Loucy (cell line): ENCODE measurements around the gene PRRX2.

Experiments
- H2AFZ ChIP-seq: fragments of 200-600 bp; sonication (generic); 2 replicates; pipeline ENCODE4 v1.6.0; 2016; ENCODE audit warnings: antibody characterized with exemption, mild to moderate bottlenecking, low read length, moderate library complexity
- H3F3A ChIP-seq: fragments of 200-600 bp; 2 replicates; pipeline ENCODE4 v1.6.0; 2016; ENCODE audit warnings: antibody characterized with exemption, low read depth, mild to moderate bottlenecking
- H3K27me3 ChIP-seq: fragments of 200-600 bp; sonication (generic); 2 replicates; pipeline ENCODE4 v1.6.1; 2014; ENCODE audit warnings: low read length, mild to moderate bottlenecking; ENCODE audit not compliant: insufficient read depth, poor library complexity, severe bottlenecking
- H3K36me3 ChIP-seq: fragments of 200-600 bp; sonication (generic); 2 replicates; pipeline ENCODE4 v1.6.1; 2016; ENCODE audit warnings: low read length; ENCODE audit not compliant: insufficient read depth
- H3K4me1 ChIP-seq: fragments of 200-600 bp; sonication (generic); 2 replicates; pipeline ENCODE4 v1.5.1; 2014; ENCODE audit warnings: low read length, mild to moderate bottlenecking; ENCODE audit not compliant: insufficient read depth, poor library complexity, severe bottlenecking
- H3K4me2 ChIP-seq: fragments of 200-600 bp; sonication (generic); 2 replicates; pipeline ENCODE4 v1.6.0; 2014; ENCODE audit warnings: antibody characterized with exemption, low read length, low read depth, mild to moderate bottlenecking; ENCODE audit not compliant: poor library complexity, severe bottlenecking
- H3K4me3 ChIP-seq: fragments of 200-600 bp; sonication (generic); 2 replicates; pipeline ENCODE4 v1.5.1; 2014; ENCODE audit warnings: low read length, mild to moderate bottlenecking, mixed read lengths; ENCODE audit not compliant: poor library complexity, severe bottlenecking
- H3K79me2 ChIP-seq: fragments of 200-600 bp; sonication (generic); 2 replicates; pipeline ENCODE4 v1.6.1; 2014; ENCODE audit warnings: low read length; ENCODE audit not compliant: insufficient read depth
- H3K9ac ChIP-seq: fragments of 200-600 bp; sonication (generic); 2 replicates; pipeline ENCODE4 v1.6.0; 2014; ENCODE audit warnings: mild to moderate bottlenecking, low read depth, low read length, moderate library complexity; ENCODE audit not compliant: poor library complexity, severe bottlenecking
- H3K9me2 ChIP-seq: fragments of 200-600 bp; sonication (generic); replicated peaks from 2 replicates; pipeline ENCODE4 v1.6.1; 2016; ENCODE audit warnings: low read depth, low read length, mixed read lengths
- H3K9me3 ChIP-seq: fragments of 200-600 bp; sonication (generic); 2 replicates; pipeline ENCODE4 v1.6.1; 2014; ENCODE audit warnings: mild to moderate bottlenecking, antibody characterized with exemption, low read length, low read depth; ENCODE audit not compliant: insufficient read depth
- H4K20me1 ChIP-seq: fragments of 200-600 bp; sonication (generic); 2 replicates; pipeline ENCODE4 v1.6.0; 2014; ENCODE audit warnings: antibody characterized with exemption, low read length, mild to moderate bottlenecking; ENCODE audit not compliant: insufficient read depth, poor library complexity, severe bottlenecking
- EZH2phosphoT487 ChIP-seq: fragments of 200-600 bp; IDR thresholded peaks from 2 replicates; pipeline ENCODE4 v1.6.1; 2018; ENCODE audit warnings: antibody characterized with exemption, mild to moderate bottlenecking, moderate library complexity, borderline replicate concordance
- TF ChIP-seq, protein P1 (sequence below): fragments of 200-600 bp; sonication (generic); conservative IDR thresholded peaks from 2 replicates; pipeline ENCODE4 v1.5.1; 2014; ENCODE audit warnings: mild to moderate bottlenecking, antibody characterized with exemption, low read length

PRRX2 gene

GRCh38 chr9:129740174-129740573, 74.7 kb downstream of the PRRX2 start:
- Histone ChIP-seq H3K9ac (no peak overlapping the region), H2AFZ (no peak overlapping the region), H3K9me2 (no peaks in the 10 kb centered on the region), H4K20me1 (no peaks in the 10 kb centered on the region), H3K4me3 (no peak overlapping the region), H3K4me2 (no peak overlapping the region), H3F3A (no peaks in the 10 kb centered on the region), H3K9me3 (no peaks in the 10 kb centered on the region), H3K79me2 (no peaks in the 10 kb centered on the region), H3K4me1 (no peaks in the 10 kb centered on the region), H3K27me3 (no peaks in the 10 kb centered on the region), H3K36me3 (no peaks in the 10 kb centered on the region)
- TF ChIP-seq EZH2phosphoT487, result no peak
- TF ChIP-seq, protein P1, sequence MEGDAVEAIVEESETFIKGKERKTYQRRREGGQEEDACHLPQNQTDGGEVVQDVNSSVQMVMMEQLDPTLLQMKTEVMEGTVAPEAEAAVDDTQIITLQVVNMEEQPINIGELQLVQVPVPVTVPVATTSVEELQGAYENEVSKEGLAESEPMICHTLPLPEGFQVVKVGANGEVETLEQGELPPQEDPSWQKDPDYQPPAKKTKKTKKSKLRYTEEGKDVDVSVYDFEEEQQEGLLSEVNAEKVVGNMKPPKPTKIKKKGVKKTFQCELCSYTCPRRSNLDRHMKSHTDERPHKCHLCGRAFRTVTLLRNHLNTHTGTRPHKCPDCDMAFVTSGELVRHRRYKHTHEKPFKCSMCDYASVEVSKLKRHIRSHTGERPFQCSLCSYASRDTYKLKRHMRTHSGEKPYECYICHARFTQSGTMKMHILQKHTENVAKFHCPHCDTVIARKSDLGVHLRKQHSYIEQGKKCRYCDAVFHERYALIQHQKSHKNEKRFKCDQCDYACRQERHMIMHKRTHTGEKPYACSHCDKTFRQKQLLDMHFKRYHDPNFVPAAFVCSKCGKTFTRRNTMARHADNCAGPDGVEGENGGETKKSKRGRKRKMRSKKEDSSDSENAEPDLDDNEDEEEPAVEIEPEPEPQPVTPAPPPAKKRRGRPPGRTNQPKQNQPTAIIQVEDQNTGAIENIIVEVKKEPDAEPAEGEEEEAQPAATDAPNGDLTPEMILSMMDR, result no peak

GRCh38 chr9:129740666-129741464, 75.4 kb downstream of the PRRX2 start:
- Histone ChIP-seq H3K79me2 (no peaks in the 10 kb centered on the region), H2AFZ (no peak overlapping the region), H3K4me1 (no peaks in the 10 kb centered on the region), H3K4me3 (no peak overlapping the region), H3K9me2 (no peaks in the 10 kb centered on the region), H3K4me2 (no peak overlapping the region), H3K27me3 (no peaks in the 10 kb centered on the region), H3K9me3 (no peaks in the 10 kb centered on the region), H4K20me1 (no peaks in the 10 kb centered on the region), H3F3A (no peaks in the 10 kb centered on the region), H3K9ac (no peak overlapping the region), H3K36me3 (no peaks in the 10 kb centered on the region)
- TF ChIP-seq EZH2phosphoT487, result no peak
- TF ChIP-seq, protein P1, result no peak

- no peaks in the 10 kb centered on the region for H3F3A ChIP-seq
- no peaks in the 10 kb centered on the region for H3K36me3 ChIP-seq
- H3K4me2 ChIP-seq, result no peak overlapping the region
- H3K79me2 ChIP-seq, result no peaks in the 10 kb centered on the region
- no peaks in the 10 kb centered on the region for H4K20me1 ChIP-seq
- no peak overlapping the region for H3K9ac ChIP-seq
- H3K9me3 ChIP-seq, result no peaks in the 10 kb centered on the region
- no peak overlapping the region for H2AFZ ChIP-seq
- H3K27me3 ChIP-seq, result no peaks in the 10 kb centered on the region
- no peak for TF ChIP-seq EZH2phosphoT487
- TF ChIP-seq, protein P1, result no peak
- no peaks in the 10 kb centered on the region for H3K4me1 ChIP-seq
- H3K4me3 ChIP-seq, result no peak overlapping the region
- H3K9me2 ChIP-seq, result no peaks in the 10 kb centered on the region
Observed at GRCh38 chr9:129745200-129745599, 79.8 kb downstream of the PRRX2 start.
